ENCODE data around the gene DNAJB12.

- TF ChIP-seq POLR2A (IDR thresholded peaks at IDR 0.05) (no peak), CTCF (IDR thresholded peaks at IDR 0.05) (no peak)
These were observed 35.0 kb upstream of the DNAJB12 start for GRCh38 chr10:72389716-72390115.
